GM19043 (cell line): ENCODE measurements around the gene SHKBP1.

Experiments used
- ATAC-seq: cut with Tn5 transposase; IDR thresholded peaks from one replicate; pipeline ENCODE4 v1.9.1; 2021; ENCODE audit warnings: low read depth; ENCODE audit not compliant: unreplicated experiment

Gene SHKBP1

GRCh38 chr19:40598918-40599307 lies 22.2 kb downstream of the SHKBP1 start:
- no peak for ATAC-seq

- ATAC-seq, result no peak
These were observed 22.7 kb downstream of the SHKBP1 start for GRCh38 chr19:40599331-40599901.

- no peak for ATAC-seq
These were observed 23.4 kb downstream of the SHKBP1 start for GRCh38 chr19:40599902-40600569.

- no peak for ATAC-seq
These were observed 24.0 kb downstream of the SHKBP1 start for GRCh38 chr19:40600570-40601133.

- ATAC-seq, result no peak
These were observed 24.7 kb downstream of the SHKBP1 start, which contains the start of gene LTBP4 for GRCh38 chr19:40601134-40601974. LTBP4 (plus strand) TSS chr19:40601369; CDS start chr19:40601388, 19 bp downstream.

GRCh38 chr19:40603071-40603388 lies 26.4 kb downstream of the SHKBP1 start:
- ATAC-seq, result no peak

- ATAC-seq, result peak; percentile 78
These were observed 26.9 kb downstream of the SHKBP1 start for GRCh38 chr19:40603389-40604170.

GRCh38 chr19:40604171-40604646 lies 27.5 kb downstream of the SHKBP1 start:
- ATAC-seq, result no peak

GRCh38 chr19:40604647-40605215 lies 28.1 kb downstream of the SHKBP1 start:
- no peak for ATAC-seq

GRCh38 chr19:40605216-40605971 lies 28.7 kb downstream of the SHKBP1 start:
- no peak for ATAC-seq

- ATAC-seq, result no peak
These were observed 30.9 kb downstream of the SHKBP1 start for GRCh38 chr19:40607311-40608239.

GRCh38 chr19:40608240-40608621 lies 31.6 kb downstream of the SHKBP1 start:
- no peak for ATAC-seq

- ATAC-seq, result no peak
These were observed 32.3 kb downstream of the SHKBP1 start for GRCh38 chr19:40608957-40609356.

- no peak for ATAC-seq
These were observed 33.1 kb downstream of the SHKBP1 start for GRCh38 chr19:40609561-40610395.

GRCh38 chr19:40610396-40611064 lies 33.9 kb downstream of the SHKBP1 start:
- no peak for ATAC-seq

- no peak for ATAC-seq
These were observed 34.4 kb downstream of the SHKBP1 start for GRCh38 chr19:40611096-40611495.
